HepG2 (cell line): ENCODE results near the gene SLC13A5. TPM values are rescaled to one million over a fixed set of nuclear protein-coding genes. Genes with fewer than 3 reads are reported as not detected.

Experiments
- ASH2L ChIP-seq: fragments of 300-600, 200-600 bp; sonication (generic); IDR thresholded peaks from 2 replicates; pipeline ENCODE4 v1.7.0; 2017; ENCODE audit warnings: low read depth, mild to moderate bottlenecking, moderate library complexity, mixed read lengths, low read length; ENCODE audit not compliant: insufficient read length
- BORCS8-MEF2B ChIP-seq: sonication (generic); formaldehyde crosslinking; IDR thresholded peaks from 2 replicates; pipeline ENCODE4 v1.8.0; 2022; ENCODE audit warnings: mild to moderate bottlenecking, missing genetic modification reagents
- DMAP1 ChIP-seq: IDR thresholded peaks from 2 replicates; pipeline ENCODE4 v1.6.1; 2016
- DZIP1 ChIP-seq: sonication (generic); formaldehyde crosslinking; IDR thresholded peaks from 2 replicates; pipeline ENCODE4 v1.5.0; 2020; ENCODE audit warnings: mild to moderate bottlenecking, missing genetic modification reagents
- FOXK1 ChIP-seq: sonication (generic); formaldehyde crosslinking; IDR thresholded peaks from 2 replicates; pipeline ENCODE4 v1.4.0; 2020; ENCODE audit warnings: low read depth, missing genetic modification reagents, borderline replicate concordance
- GABPA ChIP-seq, 2 experiments: IDR thresholded peaks; 2 replicates each; pipeline ENCODE4 v1.6.1; 2011 to 2016; ENCODE audit warnings: low read depth in 2 of 2, low read length in 1 of 2, missing biosample characterization in 1 of 2, missing genetic modification characterization in 1 of 2
- HDAC1 ChIP-seq: sonication (generic); formaldehyde crosslinking; IDR thresholded peaks from 2 replicates; pipeline ENCODE4 v1.5.1; 2020; ENCODE audit warnings: mild to moderate bottlenecking, missing genetic modification reagents
- HIVEP1 ChIP-seq: sonication (generic); formaldehyde crosslinking; IDR thresholded peaks from 2 replicates; pipeline ENCODE4 v1.4.0; 2020; ENCODE audit warnings: mild to moderate bottlenecking, missing genetic modification reagents
- HNF4G ChIP-seq, 2 experiments: sonication (generic) in 1 of 2; formaldehyde crosslinking in 1 of 2; IDR thresholded peaks; 2 replicates each; pipeline versions ENCODE4 v1.4.0 to v1.6.1; 2011 to 2020; ENCODE audit warnings: borderline replicate concordance in 2 of 2, low read depth in 2 of 2, mild to moderate bottlenecking in 2 of 2, low read length in 1 of 2, missing genetic modification reagents in 1 of 2, moderate library complexity in 1 of 2
- HNRNPL ChIP-seq: fragments of 200-400 bp; formaldehyde crosslinking; IDR thresholded peaks from 2 replicates; pipeline ENCODE4 v1.6.1; 2017; ENCODE audit warnings: mild to moderate bottlenecking, low read depth, low read length
- KMT2B ChIP-seq: IDR thresholded peaks from 2 replicates; pipeline ENCODE4 v1.6.1; 2016; ENCODE audit warnings: missing genetic modification reagents, missing compliant biosample characterization
- MXD4 ChIP-seq: IDR thresholded peaks from 2 replicates; pipeline ENCODE4 v1.6.1; 2016; ENCODE audit warnings: mild to moderate bottlenecking, missing biosample characterization, missing genetic modification reagents
- MYC ChIP-seq: sonication (generic); formaldehyde crosslinking; IDR thresholded peaks from 2 replicates; pipeline ENCODE4 v1.9.0; 2021; ENCODE audit warnings: missing genetic modification reagents, borderline replicate concordance
- NRL ChIP-seq: sonication (generic); formaldehyde crosslinking; IDR thresholded peaks from 2 replicates; pipeline ENCODE4 v1.5.0; 2020; ENCODE audit warnings: missing genetic modification reagents, mild to moderate bottlenecking, moderate library complexity, borderline replicate concordance
- RBFOX2 ChIP-seq: fragments of 200-400 bp; formaldehyde crosslinking; IDR thresholded peaks from 2 replicates; pipeline ENCODE4 v1.6.1; 2017; ENCODE audit warnings: low read depth, mild to moderate bottlenecking, low read length
- RFX5 ChIP-seq: IDR thresholded peaks from 2 replicates; pipeline ENCODE4 v1.6.1; 2011; ENCODE audit warnings: low read depth, low read length, improper control_type of control experiment
- RXRB ChIP-seq: IDR thresholded peaks from 2 replicates; pipeline ENCODE4 v1.6.1; 2016; ENCODE audit warnings: borderline replicate concordance, missing genetic modification reagents, missing compliant biosample characterization
- YEATS2 ChIP-seq: sonication (generic); formaldehyde crosslinking; IDR thresholded peaks from 2 replicates; pipeline ENCODE4 v1.4.0; 2020; ENCODE audit warnings: missing genetic modification reagents, borderline replicate concordance
- ZNF33A ChIP-seq: sonication (generic); formaldehyde crosslinking; IDR thresholded peaks from 2 replicates; pipeline ENCODE4 v1.5.1; 2020; ENCODE audit warnings: missing genetic modification reagents, mild to moderate bottlenecking, moderate library complexity, borderline replicate concordance
- ZNF431 ChIP-seq: sonication (generic); formaldehyde crosslinking; IDR thresholded peaks from 2 replicates; pipeline ENCODE4 v1.9.0; 2022; ENCODE audit warnings: missing genetic modification reagents, low read depth, mild to moderate bottlenecking, borderline replicate concordance
- ZNF513 ChIP-seq: sonication (generic); formaldehyde crosslinking; conservative IDR thresholded peaks from 2 replicates; pipeline ENCODE4 v1.5.0; 2020; ENCODE audit warnings: missing genetic modification reagents
- ZNF543 ChIP-seq: sonication (generic); formaldehyde crosslinking; IDR thresholded peaks from 2 replicates; pipeline ENCODE4 v1.4.0; 2020; ENCODE audit warnings: mild to moderate bottlenecking, missing genetic modification reagents
- ZNF674 ChIP-seq: sonication (generic); formaldehyde crosslinking; IDR thresholded peaks from 2 replicates; pipeline ENCODE4 v1.5.0; 2020; ENCODE audit warnings: low read depth, mild to moderate bottlenecking, missing genetic modification reagents
- polyA plus RNA-seq, 8 experiments: library from polyadenylated mRNA; depleted of rRNA in 3 of 8; stranded (reverse) in 7 of 8; unstranded in 1 of 8; fragments of >200 nt; fragmentation: Illumina TruSeq in 4 of 8; extraction: Trizol in 4 of 8; gene quantifications; 2 replicates each; pipeline versions ENCODE4 v1.2.1 to v1.2.3, GENCODE V29; 2011 to 2016; ENCODE audit warnings: low read depth in 4 of 8, missing spikeins in 1 of 8, mixed read lengths in 1 of 8; ENCODE audit not compliant: insufficient read depth in 1 of 8
- total RNA-seq, 5 experiments: library from RNA; depleted of rRNA; stranded (reverse); fragments of >200 nt; fragmentation: Illumina TruSeq; extraction: Trizol; gene quantifications; 2 replicates each; pipeline ENCODE4 v1.2.3, GENCODE V29; 2016; ENCODE audit warnings: low read depth in 1 of 5

The SLC13A5 gene
- total and polyA plus RNA-seq, 2 of the 13 experiments (the other 11 are each of a cell fraction or from before 2014, with no cell fraction given) = 42.8 to 310 TPM

- TF ChIP-seq ZNF33A (CRISPR knock-in tag) (no peak), MYC (CRISPR knock-in tag) (no peak), RBFOX2 (peak; percentile 86), HDAC1 (CRISPR knock-in tag) (peak; percentile 74; the same call in 1 of the 2 replicates), KMT2B (peak; percentile 73), ZNF431 (0 out of 2 replicates have a peak, but pooled peaks have one; percentile 4), RFX5 (peak; percentile 90), DMAP1 (no peak), ZNF674 (CRISPR knock-in tag) (peak; percentile 85; the same call in 1 of the 2 replicates), MXD4 (CRISPR knock-in tag) (peak; percentile 62), NRL (CRISPR knock-in tag) (no peak), RXRB (CRISPR knock-in tag) (peak; percentile 42), ZNF513 (CRISPR knock-in tag) (no peak), HIVEP1 (CRISPR knock-in tag) (no peak), ASH2L (peak; percentile 60), ZNF543 (CRISPR knock-in tag) (no peak), GABPA (IDR thresholded peaks at IDR 0.05; ENCODE audit: low read depth, low read length) (peak; percentile 94), GABPA (CRISPR knock-in tag; IDR thresholded peaks at IDR 0.05; ENCODE audit: low read depth) (peak; percentile 97), FOXK1 (CRISPR knock-in tag) (peak; percentile 78), BORCS8-MEF2B (CRISPR knock-in tag) (no peak), HNRNPL (0 out of 2 replicates have a peak, but pooled peaks have one; percentile 17), HNF4G (IDR thresholded peaks at IDR 0.05; ENCODE audit: borderline replicate concordance, low read depth, low read length) (peak; percentile 46; the same call in 1 of the 2 replicates), HNF4G (CRISPR knock-in tag; IDR thresholded peaks at IDR 0.05; ENCODE audit: borderline replicate concordance, low read depth) (no peak), YEATS2 (CRISPR knock-in tag) (peak; percentile 62; the same call in 1 of the 2 replicates), DZIP1 (CRISPR knock-in tag) (no peak)
Measured at GRCh38 chr17:6651354-6651918, 61.7 kb downstream of the SLC13A5 start, which contains the start of the genes C17orf100 and MED31 (continued).
